GM21576 (cell line): ENCODE measurements around the gene MYO5C.

Source experiments
- ATAC-seq: cut with Tn5 transposase; IDR thresholded peaks from one replicate; pipeline ENCODE4 v1.9.1; 2021; ENCODE audit warnings: mild to moderate bottlenecking, moderate library complexity; ENCODE audit not compliant: unreplicated experiment

MYO5C gene

DNA sequence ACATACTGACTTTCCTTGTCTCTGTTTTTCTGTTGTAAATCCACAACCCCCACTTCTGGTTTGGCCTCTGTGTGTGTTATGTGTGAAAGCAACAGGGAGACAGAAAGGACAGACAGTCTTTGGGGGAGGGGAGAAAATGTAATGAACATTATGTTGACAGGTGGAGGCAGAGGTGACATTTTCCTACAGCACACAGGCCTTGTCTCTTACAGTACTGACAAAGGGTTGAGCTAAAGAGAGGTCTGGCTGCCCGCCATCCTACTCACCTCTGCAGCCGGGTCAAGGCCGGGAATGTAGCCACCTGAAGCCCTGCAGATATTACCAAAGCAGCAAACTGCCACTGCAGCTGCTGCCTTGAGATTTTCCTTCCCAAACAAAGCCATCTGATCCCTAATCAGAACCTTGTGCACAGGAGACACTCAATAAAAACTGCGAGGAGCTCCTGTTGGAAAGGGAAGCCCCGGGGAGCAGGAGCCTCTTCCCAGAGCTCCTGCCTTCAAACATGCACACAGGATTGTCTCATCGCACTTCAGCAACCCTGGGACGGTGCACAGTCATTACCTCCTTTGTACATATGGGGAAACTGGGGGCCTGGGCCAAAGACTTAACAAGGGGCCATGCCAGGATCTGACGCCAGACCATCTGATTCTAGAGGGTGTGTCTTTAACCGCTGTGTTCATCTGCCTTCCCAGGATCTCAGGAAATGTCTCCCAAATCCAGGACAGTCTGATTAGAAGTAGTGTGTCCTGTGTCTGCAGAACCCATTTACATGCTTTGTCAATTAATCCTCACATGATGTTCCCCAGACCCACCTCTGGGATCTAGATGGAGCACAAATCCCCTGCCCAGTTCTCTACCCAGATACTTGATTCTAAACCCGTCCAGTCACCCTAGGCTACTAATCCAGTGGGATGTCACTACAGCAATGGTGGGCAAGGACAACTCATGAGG lies 14.2 kb downstream of the MYO5C start:
- no peak for ATAC-seq

DNA sequence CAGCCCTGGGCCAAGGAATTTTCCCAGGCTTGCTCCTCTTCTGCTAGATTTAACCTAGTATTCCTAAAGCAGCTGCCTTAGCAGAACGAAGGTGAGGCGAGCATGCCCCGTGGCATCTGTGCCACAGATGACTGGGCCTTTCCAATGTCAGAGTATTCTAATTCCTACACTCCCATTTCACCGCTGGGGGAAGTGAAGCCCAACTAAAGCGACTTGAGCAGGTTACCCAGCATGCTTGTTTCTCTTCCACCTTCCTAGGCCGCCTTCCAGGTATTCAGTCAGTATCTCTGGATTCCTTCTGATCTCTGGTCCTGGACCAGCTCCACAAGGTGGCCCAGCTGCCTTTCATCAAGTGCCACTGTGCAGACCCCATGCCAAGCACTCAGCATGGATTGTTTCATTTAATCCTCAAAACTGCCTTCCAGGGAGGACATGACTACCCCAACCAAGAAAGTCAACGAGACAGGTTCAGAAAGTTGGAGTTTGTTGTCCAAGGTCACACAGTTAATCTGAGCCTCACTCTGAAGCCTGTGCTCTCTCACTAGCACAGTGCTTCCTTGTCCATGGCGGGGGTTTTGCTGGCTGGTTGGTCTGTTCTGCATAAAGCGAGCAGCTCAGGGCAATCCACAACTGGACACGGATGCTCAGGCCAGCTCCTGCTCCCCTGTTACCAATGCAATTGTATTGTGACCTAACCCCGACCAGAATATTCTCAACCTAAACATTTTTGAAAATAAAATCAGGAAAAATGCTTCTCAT lies 15.1 kb downstream of the MYO5C start:
- ATAC-seq = no peak

DNA sequence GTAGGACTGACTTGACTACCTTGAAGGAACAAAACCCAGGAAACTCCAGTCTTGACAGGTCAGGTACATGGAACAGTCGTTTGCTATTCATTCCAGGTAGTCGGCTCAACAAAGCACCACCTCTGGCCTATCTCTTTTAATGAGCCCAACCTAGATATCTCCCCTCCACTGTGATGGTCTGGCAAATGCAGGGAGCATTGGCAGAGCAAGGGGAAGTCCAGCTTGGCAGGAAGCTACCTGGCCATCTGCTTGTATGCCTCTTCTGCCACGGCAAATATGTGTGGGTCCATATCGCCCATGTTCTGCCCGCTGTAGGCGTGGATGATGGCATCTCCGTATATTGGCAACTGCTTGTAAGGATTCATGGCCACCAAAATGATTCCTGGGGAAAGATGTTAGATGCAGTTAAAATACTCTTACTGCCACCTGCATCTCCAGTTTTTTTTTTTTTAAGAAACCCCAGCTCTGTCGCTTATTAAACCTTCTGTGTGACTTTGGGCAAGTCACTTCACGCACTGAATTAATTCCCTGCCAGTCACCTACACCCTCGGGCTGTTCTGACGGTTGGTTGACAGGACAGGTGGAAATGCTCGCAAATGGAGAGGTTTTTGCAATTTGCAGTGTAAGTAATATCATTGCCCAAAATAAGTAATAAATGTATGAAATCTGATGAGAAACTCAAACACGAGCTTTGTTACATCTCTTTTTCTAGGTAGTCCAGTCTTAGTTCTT lies 16.8 kb downstream of the MYO5C start:
- ATAC-seq = no peak

DNA sequence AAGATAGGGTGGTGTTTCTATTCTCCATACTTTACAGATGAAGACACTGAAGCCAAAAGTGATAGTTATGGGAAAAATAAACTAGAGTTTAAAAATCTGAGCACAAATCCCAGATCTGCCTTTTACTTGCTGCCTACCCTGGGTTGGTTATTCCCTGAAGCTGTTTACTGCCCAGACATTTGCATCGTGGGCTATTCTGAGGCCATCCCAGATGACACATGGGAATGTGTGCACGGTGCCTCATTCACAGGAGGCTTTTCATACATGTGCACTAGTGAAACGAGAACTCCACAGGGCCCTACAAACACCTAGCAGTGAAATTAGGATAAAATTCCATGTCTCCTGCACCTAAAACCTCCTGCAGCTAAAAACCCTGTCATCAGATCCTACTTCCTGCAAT lies 17.5 kb downstream of the MYO5C start:
- ATAC-seq = no peak

DNA sequence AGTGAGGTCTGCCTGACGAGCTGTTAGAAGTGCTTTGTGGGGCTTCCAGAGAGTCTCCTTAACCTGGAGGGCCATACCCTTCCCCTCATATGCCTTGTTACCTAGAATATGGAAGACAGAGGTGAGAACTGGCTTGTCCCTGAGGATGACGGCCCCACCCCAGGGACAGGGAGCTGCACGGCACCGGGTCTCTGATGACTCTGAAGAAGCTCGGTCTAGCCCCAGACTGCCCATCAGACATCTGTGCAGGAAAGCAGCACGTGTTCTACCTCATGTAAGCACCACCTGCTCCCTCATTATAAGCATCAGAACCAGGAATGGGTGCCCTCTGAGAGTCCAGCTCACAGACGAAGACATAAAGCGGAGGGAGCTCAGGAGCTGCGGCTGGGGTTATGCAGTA lies 18.0 kb downstream of the MYO5C start:
- no peak for ATAC-seq

GRCh38 chr15:52276256-52276770 lies 19.3 kb downstream of the MYO5C start:
- ATAC-seq = no peak

DNA sequence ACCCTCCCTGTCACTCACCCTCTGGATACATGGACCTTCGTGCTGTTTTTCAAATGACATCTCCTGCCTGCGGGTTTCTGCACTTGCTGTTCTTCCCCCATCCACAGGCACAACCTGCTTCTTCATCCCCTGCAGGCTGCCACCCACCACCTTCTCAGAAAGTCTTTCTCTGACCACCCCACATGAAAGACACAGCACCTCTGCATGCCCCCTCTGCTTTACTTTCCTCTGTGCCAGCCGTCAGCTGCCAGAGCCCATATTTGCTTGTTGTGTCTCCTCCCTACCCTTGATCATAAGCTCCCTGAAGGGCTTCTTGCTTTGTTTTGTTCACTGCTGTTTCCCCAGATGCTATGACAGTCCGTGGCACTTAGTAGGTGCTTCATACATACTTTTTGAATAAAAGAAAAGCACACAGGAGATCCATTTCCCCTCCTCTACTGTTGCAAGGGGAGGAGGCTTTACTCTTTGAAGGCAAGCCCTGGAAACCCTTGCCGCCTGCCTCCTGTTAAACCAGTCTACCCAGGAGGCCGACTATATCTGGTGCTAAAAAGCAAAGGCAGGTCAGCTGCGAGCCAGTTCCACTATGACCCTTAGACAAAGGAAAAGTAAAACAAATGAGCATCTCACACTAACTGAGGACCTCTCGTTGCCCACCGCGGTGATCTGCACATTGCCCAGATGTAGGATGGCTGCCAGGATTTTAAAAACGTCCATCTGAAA lies 31.9 kb downstream of the MYO5C start:
- no peak for ATAC-seq

- ATAC-seq = no peak
Measured at GRCh38 chr15:52262364-52262763, 33.2 kb downstream of the MYO5C start.

GRCh38 chr15:52261498-52262242 lies 33.9 kb downstream of the MYO5C start:
- peak; percentile 98 for ATAC-seq

GRCh38 chr15:52261026-52261425 lies 34.6 kb downstream of the MYO5C start:
- no peak for ATAC-seq

GRCh38 chr15:52259503-52259902 lies 36.1 kb downstream of the MYO5C start:
- no peak for ATAC-seq

- no peak for ATAC-seq
Measured at GRCh38 chr15:52258461-52258860, 37.1 kb downstream of the MYO5C start.

DNA sequence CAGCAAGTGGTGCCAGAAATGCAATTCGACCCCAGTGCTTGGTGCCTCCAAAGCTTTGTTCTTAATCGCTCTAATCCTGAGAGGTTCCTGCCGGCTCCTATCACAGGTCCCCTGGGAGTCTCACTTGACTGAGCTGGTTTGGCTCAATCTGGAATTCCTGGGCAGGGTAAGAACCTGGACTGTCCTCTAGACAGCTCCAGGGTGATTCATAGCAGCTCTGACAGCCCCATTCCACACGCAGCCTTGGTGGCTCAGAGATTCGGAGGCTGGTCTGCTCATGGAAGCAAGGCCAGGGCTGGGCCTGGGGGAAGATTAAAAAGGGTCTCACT lies 37.9 kb downstream of the MYO5C start:
- ATAC-seq = no peak

GRCh38 chr15:52256930-52257733 lies 38.5 kb downstream of the MYO5C start:
- no peak for ATAC-seq

DNA sequence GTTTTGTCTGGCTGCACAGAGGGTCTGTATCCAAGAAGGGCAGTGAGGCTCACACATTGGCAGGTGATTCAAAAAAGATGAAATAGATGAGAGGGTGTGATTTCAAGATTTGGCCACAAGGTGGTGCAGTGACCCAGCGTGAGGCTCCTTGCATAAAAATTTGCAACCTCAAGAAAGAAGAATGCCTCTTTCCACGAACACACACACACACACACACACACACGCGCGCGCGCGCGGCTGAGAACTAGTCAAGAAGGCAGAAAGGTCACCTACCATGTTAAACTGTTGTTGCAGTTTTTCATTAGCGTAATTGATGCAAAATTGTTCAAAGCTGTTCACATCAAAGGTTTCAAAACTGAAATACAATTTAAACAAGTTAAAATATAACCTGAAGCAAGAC lies 39.2 kb downstream of the MYO5C start:
- peak; percentile 45 for ATAC-seq

GRCh38 chr15:52255935-52256334 lies 39.7 kb downstream of the MYO5C start:
- no peak for ATAC-seq

DNA sequence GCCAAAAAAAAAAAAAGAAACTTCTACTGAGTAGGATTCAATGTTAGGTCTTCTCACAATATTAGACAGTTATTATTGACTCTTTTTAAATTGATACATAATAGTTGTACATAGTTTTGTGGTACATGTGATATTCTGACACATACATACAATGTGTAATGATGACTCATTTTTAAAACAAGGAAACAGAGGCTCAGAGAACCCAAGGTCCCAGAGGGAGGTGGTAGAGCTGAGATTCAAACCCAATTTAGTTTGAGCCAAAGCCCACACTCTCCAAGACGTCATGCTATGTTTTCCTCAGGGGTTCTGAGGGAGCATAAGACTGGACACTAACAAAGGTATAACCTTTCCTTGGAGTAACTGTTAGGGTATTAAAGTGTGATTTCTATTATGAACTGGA lies 40.6 kb downstream of the MYO5C start:
- ATAC-seq = no peak

- no peak for ATAC-seq
Measured at GRCh38 chr15:52254391-52254790, 41.2 kb downstream of the MYO5C start.

DNA sequence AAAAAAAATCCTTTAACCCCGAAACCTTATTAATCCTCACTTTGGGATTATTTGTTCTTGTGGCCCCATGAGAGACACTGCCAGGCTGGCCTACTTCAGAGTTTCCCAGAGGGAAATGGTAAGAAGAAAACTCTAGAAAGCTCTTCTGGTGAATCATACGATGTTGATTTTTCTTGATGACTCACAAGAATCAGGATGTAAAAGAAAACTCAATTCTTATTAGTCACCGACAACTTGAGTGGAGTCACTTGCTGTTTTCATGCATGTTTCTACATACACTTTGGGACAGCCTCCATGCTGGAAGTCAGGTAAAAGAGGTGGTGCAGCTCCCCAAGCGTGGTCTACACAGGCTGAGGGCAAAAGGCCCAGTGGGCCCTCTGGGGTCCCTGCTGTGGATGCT lies 42.8 kb downstream of the MYO5C start:
- no peak for ATAC-seq
